Peyer's patch (tissue), 4 donors: Measurements from ENCODE around the gene C18orf63. TPM values are rescaled to one million over a fixed set of nuclear protein-coding genes. Genes with fewer than 3 reads are reported as not detected.
A peak's percentile ranks its signal among the peaks of the same experiment; 100 is the strongest.
"Not testable (repeated sequence)": the region's sequence is repeated elsewhere in the genome, so short reads cannot be mapped to it uniquely, and the experiment has no call there.

Experiments used
- DNase-seq, 3 donors: peaks; one replicate each; pipeline ENCODE4 v3.0.0-alpha.2; 2017 to 2019
- H3K27ac ChIP-seq, 4 donors: fragments of 200-600 bp; sonication (generic); one replicate each; pipeline ENCODE4 v1.5.1; 2016 to 2019
- H3K27me3 ChIP-seq, 2 donors: fragments of 200-600 bp; sonication (generic); one replicate each; pipeline ENCODE4 v1.5.1; 2019
- H3K36me3 ChIP-seq, 3 donors: fragments of 200-600 bp; sonication (generic); one replicate each; pipeline ENCODE4 v1.5.1; 2016 to 2019
- H3K4me1 ChIP-seq, 4 donors: fragments of 200-600 bp; sonication (generic); one replicate each; pipeline ENCODE4 v1.5.1; 2016 to 2019
- H3K4me3 ChIP-seq, 4 donors: fragments of 200-600 bp; sonication (generic); 1 replicate in 3 of 4; 2 replicates in 1 of 4; pipeline ENCODE4 v1.5.1; 2016 to 2019; ENCODE audit warnings: mild to moderate bottlenecking in 1 of 4
- H3K9me3 ChIP-seq, 4 donors: fragments of 200-600 bp; sonication (generic); one replicate each; pipeline ENCODE4 v1.5.1; 2016 to 2019; ENCODE audit warnings: mild to moderate bottlenecking in 1 of 4
- POLR2A ChIP-seq, 2 donors: fragments of 450-650 bp; IDR thresholded peaks; one replicate each; pipeline ENCODE4 v1.5.1; 2017; ENCODE audit warnings: antibody characterized with exemption in 2 of 2, mild to moderate bottlenecking in 2 of 2, moderate library complexity in 2 of 2
- total RNA-seq, 4 donors: library from RNA; depleted of rRNA; stranded (reverse); fragments of >200 nt; gene quantifications; one replicate each; pipeline ENCODE4 v1.1.0, GENCODE V29; 2016
- TF ChIP-seq, protein P1 (sequence below), 6 experiments: fragments of 450-650 bp in 4 of 6; fragments of 200-600 bp in 2 of 6; sonication (generic) in 1 of 6; IDR thresholded peaks; one replicate each; pipeline ENCODE4 v1.5.1; 2017 to 2019; ENCODE audit warnings: antibody characterized with exemption in 6 of 6, mild to moderate bottlenecking in 3 of 6, moderate library complexity in 1 of 6

Gene C18orf63
- total RNA-seq, 4 donors from 2014 or later, result not detected

DNA sequence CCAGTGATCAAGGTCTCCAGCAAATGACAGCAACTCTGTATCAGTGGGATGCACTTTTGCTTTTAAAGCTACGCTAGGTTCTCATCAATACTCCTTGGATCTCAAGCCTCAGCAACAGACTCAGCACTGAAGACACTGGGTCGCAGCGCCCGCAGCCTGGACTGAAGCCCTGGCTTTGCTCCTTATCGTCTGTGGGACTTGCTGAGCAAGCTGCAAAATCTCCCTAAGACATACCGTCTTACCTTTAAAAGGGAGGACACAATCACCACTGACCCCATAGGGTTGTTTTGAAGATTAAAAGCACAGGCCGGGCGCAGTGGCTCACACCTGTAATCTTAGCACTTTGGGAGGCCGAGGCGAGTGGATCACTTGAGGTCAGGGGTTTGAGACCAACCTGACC lies 32.0 kb upstream of the C18orf63 start:
- DNase-seq, result no peak
- peaks cover 0 to 46% (median 7%) of the 10 kb centered on the region in 4 donors for H3K4me1 ChIP-seq
- no peak overlapping the region for H3K27ac ChIP-seq
- H3K36me3 ChIP-seq, result no peaks in the 10 kb centered on the region
- TF ChIP-seq POLR2A (IDR thresholded peaks at IDR 0.05), result no peak
- TF ChIP-seq, protein P1, sequence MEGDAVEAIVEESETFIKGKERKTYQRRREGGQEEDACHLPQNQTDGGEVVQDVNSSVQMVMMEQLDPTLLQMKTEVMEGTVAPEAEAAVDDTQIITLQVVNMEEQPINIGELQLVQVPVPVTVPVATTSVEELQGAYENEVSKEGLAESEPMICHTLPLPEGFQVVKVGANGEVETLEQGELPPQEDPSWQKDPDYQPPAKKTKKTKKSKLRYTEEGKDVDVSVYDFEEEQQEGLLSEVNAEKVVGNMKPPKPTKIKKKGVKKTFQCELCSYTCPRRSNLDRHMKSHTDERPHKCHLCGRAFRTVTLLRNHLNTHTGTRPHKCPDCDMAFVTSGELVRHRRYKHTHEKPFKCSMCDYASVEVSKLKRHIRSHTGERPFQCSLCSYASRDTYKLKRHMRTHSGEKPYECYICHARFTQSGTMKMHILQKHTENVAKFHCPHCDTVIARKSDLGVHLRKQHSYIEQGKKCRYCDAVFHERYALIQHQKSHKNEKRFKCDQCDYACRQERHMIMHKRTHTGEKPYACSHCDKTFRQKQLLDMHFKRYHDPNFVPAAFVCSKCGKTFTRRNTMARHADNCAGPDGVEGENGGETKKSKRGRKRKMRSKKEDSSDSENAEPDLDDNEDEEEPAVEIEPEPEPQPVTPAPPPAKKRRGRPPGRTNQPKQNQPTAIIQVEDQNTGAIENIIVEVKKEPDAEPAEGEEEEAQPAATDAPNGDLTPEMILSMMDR (IDR thresholded peaks at IDR 0.05), result no peak
- no peak overlapping the region for H3K4me3 ChIP-seq
- no peaks in the 10 kb centered on the region for H3K9me3 ChIP-seq
- H3K27me3 ChIP-seq, result no peaks in the 10 kb centered on the region

DNA sequence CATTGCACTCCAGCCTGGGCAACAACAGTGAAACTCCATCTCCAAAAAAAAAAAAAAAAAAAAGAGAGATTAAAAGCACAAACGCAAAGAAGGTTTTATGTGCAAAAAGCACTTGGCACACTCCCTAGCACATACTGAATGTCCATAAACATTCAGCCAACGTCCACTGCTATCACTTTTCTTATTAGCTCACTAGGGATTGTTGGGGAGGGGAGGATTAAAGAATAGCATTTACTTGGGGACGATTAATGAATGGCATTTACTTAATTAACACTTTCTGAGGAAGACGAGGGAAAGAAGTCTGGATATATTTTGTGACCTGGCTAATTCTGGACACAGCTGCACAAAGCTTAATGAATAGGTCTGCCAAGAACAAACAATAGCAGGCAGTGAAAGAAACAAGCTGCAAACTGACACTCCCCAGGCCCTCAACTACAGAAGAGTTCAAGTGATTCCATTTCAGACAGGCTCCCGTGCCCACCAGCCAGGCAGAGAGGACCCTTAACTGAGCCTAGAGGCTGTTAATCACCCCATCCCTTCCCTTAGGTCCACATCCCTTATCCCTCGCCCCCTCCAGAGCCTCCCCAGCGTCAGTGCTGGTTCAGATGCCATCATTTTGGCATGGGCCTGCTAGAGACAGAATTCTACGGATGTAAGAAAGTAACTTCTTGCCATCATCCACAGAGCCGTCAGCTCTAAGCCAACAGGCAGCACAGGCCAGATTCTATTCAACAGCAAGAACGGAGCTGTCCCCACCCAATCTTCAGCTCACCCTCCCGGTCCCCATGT lies 31.3 kb upstream of the C18orf63 start:
- Histone ChIP-seq H3K36me3 (no peaks in the 10 kb centered on the region), H3K9me3 (no peaks in the 10 kb centered on the region), H3K4me3 (no peak overlapping the region), H3K4me1 (peaks cover 0 to 50% (median 7%) of the 10 kb centered on the region in 4 donors), H3K27me3 (no peaks in the 10 kb centered on the region), H3K27ac (peak overlapping the region in 3 of 4 donors; percentile 13 to 68 (median 57))
- no peak for DNase-seq
- TF ChIP-seq POLR2A (IDR thresholded peaks at IDR 0.05), result no peak
- TF ChIP-seq, protein P1 (IDR thresholded peaks at IDR 0.05), result no peak

DNA sequence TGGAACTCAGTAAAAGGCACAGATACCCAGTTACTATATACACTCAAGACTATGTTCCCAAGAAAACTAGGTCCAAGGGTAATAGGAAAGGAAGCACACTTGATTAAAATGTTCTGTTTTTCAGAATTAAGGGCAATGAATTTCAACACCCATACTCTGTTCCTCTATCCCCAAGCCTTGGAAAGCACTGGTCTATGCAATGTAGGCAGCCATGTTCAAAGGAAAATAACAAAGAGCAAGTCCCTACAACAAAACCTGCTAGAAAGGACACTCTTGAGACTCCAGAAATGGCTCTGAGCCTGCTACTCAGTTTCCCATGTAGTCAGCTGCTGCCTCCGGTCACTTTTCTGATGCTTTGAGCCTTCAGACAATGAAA lies 30.7 kb upstream of the C18orf63 start:
- Histone ChIP-seq H3K4me3 (no peak overlapping the region), H3K36me3 (no peaks in the 10 kb centered on the region), H3K27ac (peak overlapping the region in 2 of 4 donors; percentile 57 to 68), H3K27me3 (no peaks in the 10 kb centered on the region), H3K9me3 (no peaks in the 10 kb centered on the region), H3K4me1 (peaks cover 0 to 51% (median 7%) of the 10 kb centered on the region in 4 donors)
- TF ChIP-seq, protein P1 (IDR thresholded peaks at IDR 0.05), result no peak
- TF ChIP-seq POLR2A (IDR thresholded peaks at IDR 0.05), result no peak
- no peak for DNase-seq

DNA sequence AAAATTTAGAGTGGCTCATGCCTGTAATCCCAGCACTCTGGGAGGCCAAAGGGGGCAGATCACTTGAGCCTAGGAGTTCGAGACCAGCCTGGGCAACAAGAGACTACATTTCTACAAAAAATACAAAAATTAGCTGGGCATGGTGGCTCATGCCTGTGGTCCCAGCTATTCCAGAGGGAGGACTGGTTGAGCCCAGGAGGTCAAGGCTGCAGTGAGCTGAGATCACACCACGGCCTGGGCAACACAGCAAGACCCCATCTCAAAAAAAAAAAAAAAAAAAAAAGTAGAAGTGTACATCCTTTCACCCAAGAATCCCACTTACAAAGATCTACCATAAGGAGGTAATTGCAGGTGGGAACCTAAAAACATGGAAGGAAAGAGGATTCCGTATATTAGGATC lies 30.1 kb upstream of the C18orf63 start:
- not testable (repeated sequence) for H3K4me3 ChIP-seq, DNase-seq, H3K27ac ChIP-seq, H3K36me3 ChIP-seq, H3K9me3 ChIP-seq, H3K27me3 ChIP-seq
- H3K4me1 ChIP-seq, result peaks cover 0 to 56% (median 7%) of the 10 kb centered on the region in 4 donors

DNA sequence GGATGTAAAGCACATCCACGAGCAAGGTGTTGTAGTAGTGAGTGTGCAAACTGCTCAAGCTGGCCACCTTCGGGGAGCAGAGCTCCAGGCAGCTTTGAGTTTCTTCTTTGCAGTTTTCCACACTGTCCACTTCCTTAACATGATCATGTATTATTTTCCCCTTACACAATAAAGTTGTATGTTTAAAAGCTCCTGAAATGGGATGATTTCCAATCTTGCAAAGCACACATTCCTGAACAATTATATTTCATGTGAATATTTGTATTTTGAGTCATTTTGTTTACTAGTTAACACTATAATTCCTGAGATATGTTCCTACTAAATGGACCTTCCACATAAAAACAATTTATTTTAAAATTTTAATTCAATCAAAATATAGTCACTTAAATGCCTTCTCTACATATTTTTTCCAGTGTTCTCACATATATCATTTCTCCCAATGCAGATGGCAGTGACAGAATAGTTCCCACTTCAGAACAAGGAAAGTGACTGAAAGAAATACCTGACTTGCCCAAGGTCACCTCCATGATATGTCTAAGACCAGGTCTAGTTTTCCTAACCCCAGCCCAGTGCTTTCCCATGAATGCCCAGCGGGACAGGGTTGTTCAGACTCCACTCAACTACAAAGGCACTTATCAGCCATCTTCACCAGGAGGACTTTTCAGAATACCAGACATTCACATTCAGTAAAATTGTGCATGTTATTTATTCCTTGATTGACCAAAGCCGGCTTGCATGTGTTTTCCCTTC lies 29.4 kb upstream of the C18orf63 start:
- H3K4me1 ChIP-seq, result peaks cover 4 to 61% (median 8%) of the 10 kb centered on the region in 4 donors
- TF ChIP-seq POLR2A (IDR thresholded peaks at IDR 0.05), result no peak
- TF ChIP-seq, protein P1 (IDR thresholded peaks at IDR 0.05), result no peak
- no peaks in the 10 kb centered on the region for H3K9me3 ChIP-seq

DNA sequence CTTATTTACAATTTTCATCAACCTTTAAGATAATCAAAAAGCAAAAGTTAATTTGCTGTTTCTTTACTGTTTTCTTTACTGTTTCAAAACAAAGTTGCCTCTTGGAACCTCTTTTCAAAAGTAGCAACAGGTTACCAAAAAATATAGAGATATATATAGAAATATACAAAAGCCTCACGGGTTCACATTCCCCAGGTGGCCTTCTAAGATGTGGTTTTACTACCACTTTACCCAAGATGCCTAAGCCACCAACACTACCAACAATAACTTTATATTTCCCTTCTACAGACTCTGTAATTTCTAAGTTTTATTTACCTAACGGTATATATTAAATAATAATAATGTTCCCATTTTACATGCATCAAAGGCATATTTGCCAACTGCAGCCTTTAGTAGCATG lies 28.8 kb upstream of the C18orf63 start:
- no peaks in the 10 kb centered on the region for H3K36me3 ChIP-seq
- H3K27ac ChIP-seq, result no peak overlapping the region
- no peaks in the 10 kb centered on the region for H3K27me3 ChIP-seq
- H3K4me3 ChIP-seq, result no peak overlapping the region
- DNase-seq, result no peak
- TF ChIP-seq POLR2A (IDR thresholded peaks at IDR 0.05), result no peak
- TF ChIP-seq, protein P1 (IDR thresholded peaks at IDR 0.05), result no peak
- no peaks in the 10 kb centered on the region for H3K9me3 ChIP-seq
- peaks cover 4 to 58% (median 8%) of the 10 kb centered on the region in 4 donors for H3K4me1 ChIP-seq

More for the DNA sequence above, 29.4 kb upstream of the C18orf63 start:
- H3K27me3 ChIP-seq, result no peaks in the 10 kb centered on the region
- no peak overlapping the region for H3K27ac ChIP-seq
- no peak overlapping the region for H3K4me3 ChIP-seq
- no peak for DNase-seq
- H3K36me3 ChIP-seq, result no peaks in the 10 kb centered on the region
